HG03103 (cell line): ENCODE data around the gene AFF1.
"Not testable (repeated sequence)": the region's sequence is repeated elsewhere in the genome, so short reads cannot be mapped to it uniquely, and the experiment has no call there.

Source experiments
- ATAC-seq: cut with Tn5 transposase; IDR thresholded peaks from one replicate; pipeline ENCODE4 v1.9.1; 2021; ENCODE audit warnings: low read depth; ENCODE audit not compliant: unreplicated experiment

AFF1 gene

GRCh38 chr4:87007528-87008446 lies 73.0 kb downstream of the AFF1 start:
- no peak for ATAC-seq

GRCh38 chr4:87009095-87009648 lies 74.4 kb downstream of the AFF1 start:
- no peak for ATAC-seq

GRCh38 chr4:87010192-87010591 lies 75.4 kb downstream of the AFF1 start:
- no peak for ATAC-seq

- ATAC-seq: no peak
Measured at GRCh38 chr4:87011340-87012034, 76.7 kb downstream of the AFF1 start.

GRCh38 chr4:87012265-87012953 lies 77.6 kb downstream of the AFF1 start:
- no peak for ATAC-seq

- ATAC-seq: not testable (repeated sequence)
Measured at GRCh38 chr4:87012954-87013308, 78.1 kb downstream of the AFF1 start.

GRCh38 chr4:87014284-87014782 lies 79.5 kb downstream of the AFF1 start:
- ATAC-seq: no peak

GRCh38 chr4:87015416-87015815 lies 80.6 kb downstream of the AFF1 start:
- no peak for ATAC-seq

- no peak for ATAC-seq
Measured at GRCh38 chr4:87017580-87018342, 83.0 kb downstream of the AFF1 start.

GRCh38 chr4:87018753-87019152 lies 83.9 kb downstream of the AFF1 start:
- no peak for ATAC-seq

- no peak for ATAC-seq
Measured at GRCh38 chr4:87019246-87019791, 84.5 kb downstream of the AFF1 start.

GRCh38 chr4:87019898-87020297 lies 85.1 kb downstream of the AFF1 start:
- no peak for ATAC-seq

- no peak for ATAC-seq
Measured at GRCh38 chr4:87024201-87024600, 89.4 kb downstream of the AFF1 start.

GRCh38 chr4:87025023-87025613 lies 90.3 kb downstream of the AFF1 start:
- ATAC-seq: no peak

- peak; percentile 39 for ATAC-seq
Measured at GRCh38 chr4:87025614-87026041, 90.8 kb downstream of the AFF1 start.

- peak; percentile 90 for ATAC-seq
Measured at GRCh38 chr4:87026800-87027495, 92.1 kb downstream of the AFF1 start.

- no peak for ATAC-seq
Measured at GRCh38 chr4:87029356-87029755, 94.5 kb downstream of the AFF1 start.

- no peak for ATAC-seq
Measured at GRCh38 chr4:87030124-87030523, 95.3 kb downstream of the AFF1 start.
